ENCODE measurements around the gene WDFY4.

- TF ChIP-seq ZBTB17 (CRISPR knock-in tag; IDR thresholded peaks at IDR 0.05) (no peak), CTCF (IDR thresholded peaks at IDR 0.05 in 2 of 3, conservative IDR thresholded peaks at IDR 0.05 in 1 of 3; ENCODE audit: insufficient read depth in 2 of 3, low read depth in 1 of 3, low read length in 3 of 3) (no peak)
These were observed 286.0 kb downstream of the WDFY4 start for GRCh38 chr10:48970654-48971053.
